Mesodermal cell (in vitro differentiated cells): Measurements from ENCODE around the gene TCERG1.

Experiments
- H3K27ac ChIP-seq: 2 replicates; pipeline ENCODE4 v1.7.0; 2013; ENCODE audit warnings: mild to moderate bottlenecking, low read depth, low read length, moderate library complexity; ENCODE audit not compliant: severe bottlenecking
- H3K36me3 ChIP-seq: 2 replicates; pipeline ENCODE4 v1.7.1; 2013; ENCODE audit warnings: mild to moderate bottlenecking, low read length, moderate library complexity; ENCODE audit not compliant: control insufficient read depth, insufficient read depth
- H3K4me1 ChIP-seq: one replicate; pipeline ENCODE4 v1.7.1; 2013; ENCODE audit warnings: mild to moderate bottlenecking, low read length; ENCODE audit not compliant: insufficient read depth, control insufficient read depth, poor library complexity, severe bottlenecking
- H3K4me3 ChIP-seq: 2 replicates; pipeline ENCODE4 v1.7.0; 2013; ENCODE audit warnings: low read length, control low read depth, mild to moderate bottlenecking; ENCODE audit not compliant: insufficient read depth, poor library complexity, severe bottlenecking; ENCODE audit errors: extremely low read depth
- H3K9me3 ChIP-seq: 2 replicates; pipeline ENCODE4 v1.7.1; 2013; ENCODE audit warnings: mild to moderate bottlenecking, low read length, moderate library complexity; ENCODE audit not compliant: control insufficient read depth
- WGBS, 2 experiments: methylation state at CpG; one replicate each; pipeline ENCODE4 v1.1.5; 2013; ENCODE audit warnings: missing lambda C conversion rate in 2 of 2; ENCODE audit not compliant: insufficient coverage in 2 of 2; 5-methylcytosine and 5-hydroxymethylcytosine counted together

TCERG1 gene

DNA sequence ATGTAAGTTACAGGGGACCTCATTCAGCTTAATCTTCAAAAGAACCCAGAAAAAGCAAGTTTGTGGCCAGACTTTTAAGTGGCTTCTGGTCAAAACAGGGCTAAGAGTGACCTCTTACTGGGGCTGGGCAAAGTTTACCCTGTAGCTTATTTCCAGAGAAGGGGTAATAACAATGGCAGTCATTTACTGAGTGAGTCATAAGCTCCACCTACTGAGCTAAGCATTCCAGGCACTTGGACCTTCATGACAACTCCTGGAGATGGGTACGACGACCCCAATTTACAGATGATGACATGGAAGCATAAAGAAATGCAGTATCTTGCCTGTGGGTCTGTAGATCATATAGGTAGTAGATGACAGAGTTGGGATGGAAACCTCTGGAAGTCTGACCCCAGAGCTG, 73.6 kb downstream of the TCERG1 start:
- H3K36me3 ChIP-seq: no peaks in the 10 kb centered on the region
- peak overlapping the region; percentile 72 for H3K27ac ChIP-seq
- peaks cover 20% of the 10 kb centered on the region for H3K4me1 ChIP-seq
- no CpG with 5 or more reads among the region's 2 CpGs for WGBS, 2 experiments
- H3K9me3 ChIP-seq: no peaks in the 10 kb centered on the region
- H3K4me3 ChIP-seq: no peak overlapping the region

DNA sequence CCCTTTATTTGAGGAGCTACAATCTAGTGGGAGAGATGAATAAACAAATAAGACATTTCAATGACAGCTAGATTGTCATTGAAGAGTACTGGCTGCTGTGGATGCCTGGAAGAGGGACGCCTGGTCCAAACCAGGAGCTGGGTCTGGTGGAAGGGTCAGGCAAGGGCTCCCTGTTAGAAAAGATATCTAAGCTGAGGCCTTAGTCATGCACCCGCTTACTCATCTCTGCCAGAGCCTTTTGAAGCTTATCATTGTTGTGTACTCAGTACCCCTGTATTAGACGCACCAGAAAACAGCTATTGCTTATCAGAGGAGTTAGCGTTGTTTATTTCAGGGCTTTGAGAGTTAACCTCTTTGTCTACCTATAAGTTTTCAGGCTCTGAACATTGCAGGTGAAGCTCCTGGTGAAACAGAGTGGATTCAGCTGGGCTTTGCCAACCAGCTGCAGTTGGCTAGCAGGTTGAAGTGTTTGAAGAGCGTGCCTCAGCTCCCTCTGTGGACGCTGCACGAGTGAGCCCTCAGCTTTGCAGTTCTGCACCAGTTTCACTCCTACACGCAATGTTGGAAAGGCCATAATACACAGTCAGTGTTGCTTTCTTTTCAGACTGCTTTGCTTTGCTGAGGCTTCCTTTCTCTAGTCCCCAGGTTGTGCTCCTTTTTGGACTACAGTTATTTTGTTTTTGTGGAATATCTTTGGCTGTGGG, 74.4 kb downstream of the TCERG1 start:
- no peaks in the 10 kb centered on the region for H3K9me3 ChIP-seq
- H3K27ac ChIP-seq: peak overlapping the region; percentile 72
- peaks cover 20% of the 10 kb centered on the region for H3K4me1 ChIP-seq
- no peaks in the 10 kb centered on the region for H3K36me3 ChIP-seq
- 88% methylated on average over 5 to 6 of the region's 8 CpGs for WGBS, 2 experiments
- H3K4me3 ChIP-seq: no peak overlapping the region

- H3K4me3 ChIP-seq: no peak overlapping the region
- no peaks in the 10 kb centered on the region for H3K9me3 ChIP-seq
- H3K4me1 ChIP-seq: peaks cover 20% of the 10 kb centered on the region
- WGBS, 2 experiments: 75 to 100% methylated on average over 3 of the region's 3 CpGs
- H3K27ac ChIP-seq: no peak overlapping the region
- no peaks in the 10 kb centered on the region for H3K36me3 ChIP-seq
Observed at GRCh38 chr5:146523698-146524097, 76.6 kb downstream of the TCERG1 start.

DNA sequence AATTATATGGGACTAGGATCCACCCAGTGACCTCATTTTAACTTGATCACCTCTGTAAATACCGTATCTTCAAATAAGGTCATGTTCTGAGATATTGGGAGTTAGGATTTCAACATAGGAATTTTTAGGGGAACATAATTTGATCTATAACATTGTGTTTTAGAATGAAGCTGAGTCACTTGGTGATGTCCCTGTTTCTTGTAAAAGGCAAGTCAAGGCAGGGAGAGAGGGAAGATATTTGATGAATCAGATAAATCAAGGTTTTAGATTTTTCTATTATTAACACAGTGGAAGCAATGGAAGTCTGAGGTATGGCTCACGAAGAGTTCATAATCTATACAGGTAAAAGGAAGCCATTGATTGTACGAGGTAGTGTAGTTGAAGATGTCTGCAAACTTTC, 80.7 kb downstream of the TCERG1 start:
- Histone ChIP-seq H3K4me1 (no peaks in the 10 kb centered on the region), H3K4me3 (no peak overlapping the region), H3K9me3 (no peaks in the 10 kb centered on the region), H3K27ac (no peak overlapping the region), H3K36me3 (no peaks in the 10 kb centered on the region)
- WGBS, 2 experiments: 92% methylated on average over 2 of the region's 3 CpGs; no CpG with 5 or more reads in 1 of the 2 experiments

GRCh38 chr5:146528236-146528635, 81.1 kb downstream of the TCERG1 start:
- 91 to 96% methylated on average over 2 to 3 of the region's 4 CpGs for WGBS, 2 experiments

GRCh38 chr5:146529984-146530383, 82.9 kb downstream of the TCERG1 start:
- H3K36me3 ChIP-seq: no peaks in the 10 kb centered on the region
- no peaks in the 10 kb centered on the region for H3K9me3 ChIP-seq
- no peak overlapping the region for H3K4me3 ChIP-seq
- 14 to 75% methylated on average over 1 to 2 of the region's 2 CpGs for WGBS, 2 experiments
- H3K27ac ChIP-seq: no peak overlapping the region
- no peaks in the 10 kb centered on the region for H3K4me1 ChIP-seq

More at GRCh38 chr5:146528236-146528635, 81.1 kb downstream of the TCERG1 start:
- H3K4me3 ChIP-seq: no peak overlapping the region
- no peaks in the 10 kb centered on the region for H3K4me1 ChIP-seq
- H3K9me3 ChIP-seq: no peaks in the 10 kb centered on the region
- no peaks in the 10 kb centered on the region for H3K36me3 ChIP-seq
- no peak overlapping the region for H3K27ac ChIP-seq

GRCh38 chr5:146533260-146533857, 86.2 kb downstream of the TCERG1 start:
- no peaks in the 10 kb centered on the region for H3K4me1 ChIP-seq
- no peak overlapping the region for H3K27ac ChIP-seq
- H3K9me3 ChIP-seq: no peaks in the 10 kb centered on the region
- 10 to 25% methylated on average over 1 to 3 of the region's 7 CpGs for WGBS, 2 experiments
- no peaks in the 10 kb centered on the region for H3K36me3 ChIP-seq
- no peak overlapping the region for H3K4me3 ChIP-seq

- H3K9me3 ChIP-seq: no peaks in the 10 kb centered on the region
- no peak overlapping the region for H3K27ac ChIP-seq
- no peaks in the 10 kb centered on the region for H3K4me1 ChIP-seq
- H3K4me3 ChIP-seq: no peak overlapping the region
- no CpG with 5 or more reads among the region's 1 CpG for WGBS, 2 experiments
- no peaks in the 10 kb centered on the region for H3K36me3 ChIP-seq
Observed at GRCh38 chr5:146533882-146534281, 86.7 kb downstream of the TCERG1 start.

DNA sequence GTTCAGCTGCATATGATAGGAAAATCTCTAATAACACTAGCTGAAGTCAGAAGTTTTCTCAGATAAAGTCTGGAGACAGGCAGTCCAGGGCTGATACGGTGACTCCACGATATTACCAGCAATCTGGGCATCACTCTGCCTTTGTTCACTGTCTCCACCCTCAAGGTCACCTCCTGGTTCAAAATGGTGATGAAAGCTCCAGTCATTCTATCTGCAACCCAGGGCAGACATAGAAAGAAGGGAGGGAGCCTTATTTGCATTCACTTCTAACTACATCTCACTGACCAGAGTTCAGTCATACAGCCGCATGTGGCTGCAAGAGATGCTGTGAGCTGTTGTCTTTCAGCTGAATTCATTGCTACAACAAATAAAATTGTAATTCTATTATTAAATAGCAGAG, 91.3 kb downstream of the TCERG1 start:
- H3K4me3 ChIP-seq: no peak overlapping the region
- H3K4me1 ChIP-seq: no peaks in the 10 kb centered on the region
- H3K9me3 ChIP-seq: no peaks in the 10 kb centered on the region
- whole genome bisulfite sequencing, 2 experiments: 80 to 86% methylated on average over 1 to 2 of the region's 3 CpGs
- H3K27ac ChIP-seq: no peak overlapping the region
- no peaks in the 10 kb centered on the region for H3K36me3 ChIP-seq

DNA sequence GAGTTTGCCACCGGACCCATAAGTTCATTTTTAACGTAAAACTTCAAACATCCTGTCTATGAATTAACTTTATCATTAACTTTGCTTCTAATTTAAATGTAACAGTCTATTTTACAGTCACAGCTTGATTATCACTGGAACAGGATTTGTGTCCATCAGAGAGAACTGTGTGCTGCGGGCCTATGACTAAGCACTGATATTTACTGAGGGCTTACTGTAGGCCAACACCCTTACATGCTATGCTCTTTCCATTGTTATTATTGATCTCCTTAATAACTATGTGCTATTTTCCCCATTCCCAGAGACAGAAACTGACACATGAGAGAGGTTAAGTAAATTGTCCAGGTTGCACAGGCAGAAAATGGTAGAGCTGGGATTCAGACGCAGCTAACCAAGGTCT, 92.8 kb downstream of the TCERG1 start:
- no peaks in the 10 kb centered on the region for H3K36me3 ChIP-seq
- no peaks in the 10 kb centered on the region for H3K9me3 ChIP-seq
- no peaks in the 10 kb centered on the region for H3K4me1 ChIP-seq
- no peak overlapping the region for H3K27ac ChIP-seq
- no peak overlapping the region for H3K4me3 ChIP-seq
- 80% methylated on average over 2 of the region's 4 CpGs; no CpG with 5 or more reads in 1 of the 2 experiments for WGBS, 2 experiments

DNA sequence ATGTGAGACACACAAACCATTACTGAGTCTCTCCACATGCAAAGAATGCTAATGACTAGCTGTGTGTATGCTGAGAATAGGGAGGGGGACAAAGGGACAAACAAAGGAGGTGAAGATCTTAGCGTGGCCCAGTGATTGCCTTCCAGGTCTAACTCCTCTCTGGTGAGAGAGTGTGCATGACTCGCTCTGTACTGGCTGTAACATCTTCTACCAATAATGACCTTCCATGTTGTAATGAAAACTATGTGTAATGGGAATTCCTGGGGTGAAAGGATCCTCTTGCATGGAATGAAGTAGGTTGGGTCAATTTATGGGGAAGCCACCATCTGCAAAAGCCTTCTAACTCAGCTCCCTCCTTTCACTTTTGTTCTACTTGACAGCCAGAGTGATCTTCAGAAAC, 93.3 kb downstream of the TCERG1 start:
- H3K4me3 ChIP-seq: no peak overlapping the region
- WGBS, 2 experiments: 44% methylated on average over 1 of the region's 2 CpGs; no CpG with 5 or more reads in 1 of the 2 experiments
- H3K27ac ChIP-seq: no peak overlapping the region
- no peaks in the 10 kb centered on the region for H3K9me3 ChIP-seq
- H3K4me1 ChIP-seq: no peaks in the 10 kb centered on the region
- no peaks in the 10 kb centered on the region for H3K36me3 ChIP-seq
